GM19463 (cell line): ENCODE data around the gene CDC42EP4.
A peak's percentile ranks its signal among the peaks of the same experiment; 100 is the strongest.

ENCODE experiments used
- ATAC-seq: cut with Tn5 transposase; IDR thresholded peaks from one replicate; pipeline ENCODE4 v1.9.1; 2021; ENCODE audit warnings: mild to moderate bottlenecking, moderate library complexity; ENCODE audit not compliant: unreplicated experiment

The CDC42EP4 gene

GRCh38 chr17:73257516-73257915 lies 54.3 kb downstream of the CDC42EP4 start:
- ATAC-seq = no peak

GRCh38 chr17:73256220-73256619 lies 55.6 kb downstream of the CDC42EP4 start:
- no peak for ATAC-seq

- peak; percentile 60 for ATAC-seq
These were observed 56.1 kb downstream of the CDC42EP4 start for GRCh38 chr17:73255671-73256181.

GRCh38 chr17:73251871-73252270 lies 59.9 kb downstream of the CDC42EP4 start:
- no peak for ATAC-seq

- ATAC-seq = no peak
These were observed 60.8 kb downstream of the CDC42EP4 start for GRCh38 chr17:73250851-73251640.

GRCh38 chr17:73249700-73250099 lies 62.1 kb downstream of the CDC42EP4 start:
- no peak for ATAC-seq

- ATAC-seq = no peak
These were observed 63.3 kb downstream of the CDC42EP4 start for GRCh38 chr17:73248532-73248931.

- no peak for ATAC-seq
These were observed 64.1 kb downstream of the CDC42EP4 start for GRCh38 chr17:73247726-73248125.

- no peak for ATAC-seq
These were observed 71.2 kb downstream of the CDC42EP4 start for GRCh38 chr17:73240561-73240960.

GRCh38 chr17:73237714-73238113 lies 74.1 kb downstream of the CDC42EP4 start:
- ATAC-seq = no peak

- no peak for ATAC-seq
These were observed 77.1 kb downstream of the CDC42EP4 start for GRCh38 chr17:73234736-73235135.
